Amygdala (tissue), 56 donors: ENCODE results near the gene FER1L5.

Experiments used
- DNase-seq, 56 donors: peaks; one replicate each; lab custom pipeline; 2025; lab: John Stamatoyannopoulos, UW

Gene FER1L5

DNA sequence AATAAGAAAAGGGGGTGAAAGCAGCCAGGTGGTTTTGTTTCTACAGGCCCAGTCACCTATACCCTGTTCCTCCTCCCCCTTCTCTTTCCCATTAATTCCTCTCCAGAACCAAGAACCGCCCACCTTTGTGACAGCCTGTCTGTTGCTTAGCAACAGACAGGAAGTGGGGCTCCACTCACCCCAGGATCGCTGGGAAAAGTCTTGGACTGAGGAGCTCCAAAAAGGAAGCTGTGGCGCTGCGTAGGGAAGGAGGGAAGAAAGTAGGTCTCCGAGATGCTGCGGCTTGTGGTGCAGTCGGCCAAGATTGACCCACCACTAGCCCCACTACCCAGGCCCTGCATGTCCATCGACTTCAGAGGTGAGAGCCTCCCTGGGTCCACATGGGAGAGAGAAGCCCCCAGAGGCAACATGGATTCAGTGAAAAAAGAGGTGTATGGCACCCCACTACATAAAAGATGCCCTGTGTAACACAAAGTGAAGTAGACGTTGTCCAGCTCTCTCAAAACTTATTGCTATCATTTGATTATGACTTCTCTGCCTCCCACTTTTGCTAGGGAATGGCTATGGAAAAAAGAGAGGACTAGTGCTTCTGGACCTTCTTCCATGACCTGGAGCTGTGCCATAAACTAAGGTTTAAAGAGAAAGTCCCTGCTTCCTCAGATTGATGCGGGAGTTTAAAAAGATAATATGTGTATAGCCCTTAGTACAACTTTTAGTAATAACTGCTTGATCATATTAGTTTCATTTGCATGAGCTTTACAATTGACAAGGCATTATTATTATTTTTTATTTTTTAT, at the start of gene FER1L5:
Gene FER1L5, plus strand, starts transcription at position 201 of the 797 bp plus-strand sequence. Its CDS starts 73 bp downstream, at position 274.
- DNase-seq: peak in 34 of 56 donors; percentile 4 to 69 (median 38)

DNA sequence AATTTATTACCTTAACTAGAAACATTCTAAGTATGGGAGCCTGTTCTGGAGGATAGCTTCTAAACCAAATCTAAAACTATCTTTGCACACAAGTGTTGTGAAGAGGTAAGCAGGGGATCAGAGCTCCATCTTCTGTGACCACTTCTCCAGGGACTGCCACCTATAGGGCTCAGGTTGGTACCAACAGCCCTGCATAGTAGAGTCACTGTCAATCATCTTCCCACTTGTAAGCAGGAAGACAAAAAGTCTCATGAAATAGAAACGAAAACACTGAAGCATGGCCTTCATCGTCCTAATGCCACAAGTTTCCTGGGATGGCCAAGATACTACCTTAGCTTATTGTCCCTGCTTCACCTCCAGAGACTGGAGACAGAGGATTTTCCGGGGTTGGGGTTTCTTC, 48.3 kb upstream of the FER1L5 start:
- no peak for DNase-seq

GRCh38 chr2:96594691-96595152, 47.8 kb upstream of the FER1L5 start:
- DNase-seq: no peak

DNA sequence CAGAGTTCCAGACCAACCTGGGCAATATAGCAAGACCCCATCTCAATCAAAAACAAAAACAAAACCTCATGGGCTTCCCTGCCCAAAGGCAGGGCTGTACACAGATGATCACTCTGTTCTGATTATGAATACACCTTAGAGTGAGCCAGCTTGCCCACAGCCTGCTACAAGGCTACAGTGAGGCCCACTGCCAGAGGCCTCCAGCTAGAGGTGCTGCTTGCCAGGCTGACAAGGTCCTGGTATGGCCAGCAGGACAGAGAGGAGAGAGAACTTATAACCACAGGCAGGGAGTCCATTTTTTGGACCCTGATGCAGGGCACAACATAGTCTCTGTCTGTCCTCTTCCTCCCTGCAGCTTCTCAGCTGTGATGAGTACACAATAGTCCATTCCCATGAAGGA, 46.0 kb upstream of the FER1L5 start:
- DNase-seq: no peak

DNA sequence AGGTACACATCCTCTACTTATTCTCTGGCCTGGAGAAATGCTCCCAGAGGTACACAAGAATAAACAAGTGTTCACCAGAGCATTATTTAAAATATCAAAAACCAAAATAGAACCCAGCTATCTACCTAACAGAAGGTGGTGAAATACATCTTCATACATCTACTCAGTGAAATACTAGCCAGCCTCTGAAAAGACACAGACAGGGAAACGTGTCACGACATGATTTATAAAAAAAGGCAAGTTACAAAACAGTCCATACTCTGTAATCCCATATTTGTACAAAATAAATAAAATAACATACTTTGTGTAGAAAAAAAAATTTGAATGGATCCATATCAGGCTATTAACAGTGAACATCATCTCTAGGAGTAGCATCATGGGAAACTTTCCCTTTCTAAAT, 42.6 kb upstream of the FER1L5 start:
- DNase-seq: no peak

- no peak for DNase-seq
These were observed 40.9 kb upstream of the FER1L5 start for GRCh38 chr2:96601382-96602292.

DNA sequence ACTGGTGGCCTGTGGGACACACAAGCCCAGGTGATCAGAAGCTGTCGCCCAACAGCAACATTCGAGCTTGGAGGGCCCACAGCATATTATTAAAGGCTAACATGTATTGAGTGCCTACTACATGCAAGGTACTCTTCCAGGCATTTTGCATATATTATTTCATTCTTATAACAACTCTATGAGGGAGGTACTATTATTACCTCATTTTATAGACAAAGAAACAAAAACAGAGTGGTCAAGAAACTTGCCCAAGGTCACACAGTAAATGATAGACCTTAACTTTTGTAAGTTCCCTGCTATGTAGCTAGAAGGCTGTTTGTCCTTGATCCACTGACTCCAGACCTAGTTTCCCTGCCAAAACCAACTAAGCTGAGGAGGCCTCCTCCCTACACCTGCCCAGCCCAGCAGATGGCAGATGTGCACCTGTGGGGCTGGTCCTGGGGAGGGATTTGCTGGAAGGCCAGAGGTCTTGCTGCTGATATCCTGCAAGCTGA, 40.2 kb upstream of the FER1L5 start:
- DNase-seq: no peak

DNA sequence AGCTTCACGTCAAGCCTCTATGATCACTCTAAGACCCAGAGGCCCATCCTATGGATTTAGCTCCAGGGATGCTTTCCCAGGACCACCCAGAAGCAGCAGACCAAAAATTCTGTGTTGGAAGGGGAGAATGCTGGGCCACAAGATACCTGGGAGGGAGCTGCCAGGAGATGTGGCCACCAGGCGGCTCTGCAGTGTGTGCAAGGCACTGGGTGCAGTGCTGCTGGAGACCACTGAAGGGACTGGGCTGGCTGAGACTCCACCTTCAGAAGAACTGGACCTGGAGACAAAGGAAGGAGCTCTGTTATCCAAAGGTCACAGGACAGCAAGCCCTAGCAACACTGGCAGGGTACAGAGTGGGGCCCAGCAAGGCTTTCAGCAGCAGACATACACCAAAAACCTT, 38.5 kb upstream of the FER1L5 start:
- no peak for DNase-seq

DNA sequence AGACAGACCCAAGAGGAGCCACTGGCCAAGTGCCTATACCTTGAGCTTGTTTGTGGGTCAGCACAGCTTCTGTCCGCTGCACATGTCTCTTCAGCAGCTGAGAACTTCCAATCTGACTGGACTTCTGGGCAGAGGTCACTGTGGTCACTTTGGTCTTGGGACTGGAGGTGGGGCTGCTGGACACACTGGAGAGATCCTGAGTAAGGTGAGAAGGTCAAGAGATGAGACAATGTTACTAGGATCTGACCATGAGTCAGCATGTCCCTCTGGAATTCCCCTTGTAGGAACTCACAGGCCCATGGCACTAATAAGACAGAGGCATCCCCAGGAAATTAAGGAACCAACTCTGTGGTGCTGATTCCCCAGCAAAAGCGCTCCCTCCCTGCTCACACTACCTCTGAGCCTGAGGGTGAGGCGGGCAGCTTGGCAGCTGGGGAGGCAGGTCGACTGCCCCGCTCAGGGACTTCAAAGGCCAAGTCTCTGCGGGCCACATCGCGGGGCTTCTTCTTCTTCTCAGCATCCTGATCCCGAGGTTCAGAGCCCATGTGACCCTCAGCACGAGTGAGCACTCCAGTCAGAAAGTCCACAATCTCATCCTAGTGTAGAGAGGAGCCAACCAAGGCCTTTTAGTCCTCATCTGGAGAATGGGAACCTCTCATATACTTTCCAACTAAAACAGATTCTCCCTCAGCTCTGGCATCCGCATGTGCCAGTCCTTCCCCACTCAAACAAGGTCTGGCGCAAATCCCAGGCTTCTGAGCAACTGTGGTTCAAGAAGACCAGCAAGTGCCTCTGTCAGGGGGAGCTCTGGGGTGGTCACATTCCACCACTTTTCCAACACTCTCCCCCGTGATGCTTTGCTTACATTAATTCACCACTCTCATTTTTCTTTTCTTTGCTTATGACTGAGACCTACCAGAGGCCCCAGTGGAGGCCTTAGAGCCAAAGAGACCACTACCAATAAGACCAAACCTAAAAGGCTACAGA, 33.8 kb upstream of the FER1L5 start:
- peak in 5 of 56 donors; percentile 3 to 21 (median 7) for DNase-seq

DNA sequence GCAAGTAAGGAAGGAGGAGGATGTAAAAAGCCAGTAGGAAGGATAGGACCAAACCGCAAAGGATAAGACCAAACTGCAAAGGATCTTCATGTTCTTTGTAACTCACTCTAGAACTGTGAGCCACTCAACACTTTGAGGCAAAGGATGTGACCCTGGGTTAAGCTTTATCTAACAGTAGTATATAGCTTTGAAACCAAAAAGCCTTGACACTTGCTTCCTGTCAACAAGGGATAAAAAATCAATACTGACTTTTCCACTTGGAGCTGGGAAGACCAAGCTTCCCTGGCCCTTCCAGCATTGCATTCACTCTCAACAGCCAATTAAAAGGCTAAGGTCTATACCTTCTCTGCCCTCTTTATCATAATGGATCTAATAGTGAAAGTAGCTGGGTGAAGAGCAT, 26.4 kb upstream of the FER1L5 start:
- no peak for DNase-seq

GRCh38 chr2:96616535-96616934, 26.0 kb upstream of the FER1L5 start:
- DNase-seq: no peak

- no peak for DNase-seq
These were observed 25.6 kb upstream of the FER1L5 start for GRCh38 chr2:96617012-96617411.

GRCh38 chr2:96618596-96619283, 23.8 kb upstream of the FER1L5 start:
- no peak for DNase-seq

- no peak for DNase-seq
These were observed 20.0 kb upstream of the FER1L5 start for GRCh38 chr2:96622544-96622943.

DNA sequence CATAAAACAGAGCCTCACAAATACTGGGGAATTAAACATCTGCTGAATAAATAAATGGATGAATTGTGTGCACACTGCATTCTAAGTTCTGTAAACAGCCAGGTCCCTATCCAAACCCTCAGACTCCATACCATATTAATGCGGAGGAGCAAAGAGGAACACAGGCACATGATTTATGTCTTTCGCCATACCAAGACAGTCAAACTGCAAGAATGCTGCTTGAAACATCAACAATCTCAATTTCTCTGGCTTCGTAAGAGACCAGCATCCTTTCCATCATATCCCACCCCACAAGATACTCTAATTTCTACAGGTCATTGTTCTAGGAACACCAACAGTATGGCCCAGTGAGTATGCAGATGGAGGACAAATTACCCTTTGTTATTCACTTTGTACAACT, 19.4 kb upstream of the FER1L5 start:
- no peak for DNase-seq

DNA sequence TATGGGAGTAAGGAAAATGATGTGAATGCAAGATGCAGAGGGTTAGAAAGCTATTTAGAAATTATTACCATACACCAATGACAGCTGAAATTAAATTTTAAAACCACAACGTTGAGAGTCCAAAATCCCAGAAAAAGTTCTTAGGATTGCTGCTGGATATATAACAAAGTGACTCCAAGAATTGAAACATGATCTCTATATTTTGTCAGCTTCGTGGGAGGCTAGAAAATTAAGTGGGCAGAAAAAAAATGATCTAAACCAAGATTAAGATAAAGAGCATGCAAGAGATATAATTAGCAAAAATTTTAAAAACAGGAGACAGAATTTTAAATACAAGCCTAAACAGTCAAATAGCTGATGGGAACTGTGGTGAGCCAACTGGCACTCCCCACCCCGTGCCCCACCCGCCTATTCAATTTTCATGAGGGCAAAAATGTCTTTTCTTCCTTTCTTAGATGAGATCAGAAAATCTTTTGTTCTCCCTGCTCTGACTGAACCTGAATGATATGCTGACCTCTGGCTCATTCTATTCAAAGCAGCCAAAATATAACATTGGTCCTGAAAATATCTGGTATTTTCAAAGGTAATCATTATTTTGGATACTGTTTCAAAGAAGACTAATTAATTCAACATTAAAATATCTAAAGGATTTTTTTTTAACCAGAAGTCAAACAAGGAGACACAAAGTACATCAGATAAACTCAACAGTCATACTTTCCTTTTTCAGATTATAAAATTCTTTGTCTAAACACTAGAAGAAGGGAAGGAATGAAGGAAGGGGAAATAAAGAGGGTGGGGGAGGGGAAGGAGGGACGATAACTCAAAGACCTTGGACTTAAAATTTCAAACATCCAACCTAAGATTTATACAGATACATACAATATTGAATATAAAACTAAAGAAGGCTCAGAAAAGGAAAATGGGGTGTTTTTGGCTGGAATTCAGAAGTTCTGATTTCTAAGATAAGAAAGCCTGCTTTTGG, 16.7 kb upstream of the FER1L5 start:
- DNase-seq: no peak

DNA sequence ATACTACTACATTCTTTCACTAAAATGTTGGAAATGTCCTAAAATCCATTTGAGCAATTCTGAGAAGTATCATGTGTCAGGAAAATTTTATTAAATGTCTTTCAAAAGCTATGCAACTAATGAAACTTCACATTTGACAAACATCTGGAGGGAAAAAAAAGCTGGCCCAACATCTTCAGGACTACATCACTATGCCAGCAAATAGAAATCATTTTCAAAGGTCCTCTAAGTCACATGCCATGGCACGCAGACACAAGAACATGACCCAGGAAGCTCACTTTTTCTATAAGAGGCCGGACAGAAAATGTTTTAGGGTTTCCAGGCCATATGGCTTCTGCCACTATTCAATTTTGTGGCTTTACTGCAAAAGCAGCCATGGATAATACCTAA, 16.0 kb upstream of the FER1L5 start:
- DNase-seq: no peak

DNA sequence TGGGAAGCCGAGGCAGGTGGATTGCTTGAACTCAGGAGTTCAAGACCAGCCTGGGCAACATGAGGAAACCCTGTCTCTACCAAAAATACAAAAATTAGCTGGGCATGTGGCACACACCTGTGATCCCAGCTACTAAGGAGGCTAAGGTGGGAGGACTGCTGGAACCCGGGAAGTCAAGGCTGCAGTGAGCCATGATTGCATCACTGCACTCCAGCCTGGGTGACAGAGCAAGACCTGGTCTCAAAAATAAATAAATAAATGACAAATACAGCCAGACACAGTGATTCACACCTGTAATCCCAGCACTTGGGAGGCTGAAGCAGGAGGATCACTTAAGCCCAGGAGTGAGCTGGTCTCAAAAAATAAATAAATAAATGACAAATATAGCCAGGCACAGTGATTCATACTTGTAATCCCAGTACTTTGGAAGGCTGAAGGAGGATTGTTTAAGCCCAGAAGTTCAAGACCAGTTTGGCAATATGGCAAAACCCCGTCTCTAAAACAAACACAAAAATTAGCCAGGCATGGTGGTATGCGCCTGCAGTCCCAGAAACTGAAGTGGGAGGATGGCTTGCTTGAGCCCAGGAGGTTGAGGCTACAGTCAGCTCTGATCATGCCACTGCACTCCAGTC, 10.6 kb upstream of the FER1L5 start:
- DNase-seq: no peak
